GM19193 (cell line): ENCODE measurements around the gene EHD2.

ENCODE experiments used
- POLR2A ChIP-seq: IDR thresholded peaks from 4 replicates; pipeline ENCODE4 v1.6.1; 2011; ENCODE audit not compliant: insufficient read depth, insufficient read length; ENCODE audit errors: extremely low read depth

The EHD2 gene

GRCh38 chr19:47701717-47702552 is 11.3 kb upstream of the EHD2 start:
- TF ChIP-seq POLR2A, result no peak

DNA sequence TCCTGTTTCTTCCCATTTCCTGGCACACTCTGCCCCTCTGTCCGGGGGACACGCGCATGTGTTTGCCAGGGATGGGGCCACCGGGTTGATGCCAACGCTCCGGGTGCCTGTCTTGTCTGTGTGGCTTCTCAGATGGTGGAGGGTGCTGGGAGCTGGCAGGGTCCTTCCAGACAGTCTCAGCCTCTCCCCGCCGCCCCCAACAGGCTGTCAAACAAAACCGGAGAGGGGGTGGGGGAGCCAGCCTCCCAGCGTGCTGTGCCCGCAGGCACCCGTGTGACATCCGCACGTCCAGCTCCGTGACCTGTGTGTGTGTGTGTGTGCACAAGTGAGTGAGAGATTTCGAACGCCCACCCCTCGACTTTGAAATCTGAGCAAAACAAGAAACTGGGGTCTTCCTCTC is 10.6 kb upstream of the EHD2 start:
- TF ChIP-seq POLR2A, result no peak

GRCh38 chr19:47703301-47703700 is 9.9 kb upstream of the EHD2 start:
- no peak for TF ChIP-seq POLR2A

- TF ChIP-seq POLR2A, result no peak
Observed at GRCh38 chr19:47704024-47704423, 9.2 kb upstream of the EHD2 start.

DNA sequence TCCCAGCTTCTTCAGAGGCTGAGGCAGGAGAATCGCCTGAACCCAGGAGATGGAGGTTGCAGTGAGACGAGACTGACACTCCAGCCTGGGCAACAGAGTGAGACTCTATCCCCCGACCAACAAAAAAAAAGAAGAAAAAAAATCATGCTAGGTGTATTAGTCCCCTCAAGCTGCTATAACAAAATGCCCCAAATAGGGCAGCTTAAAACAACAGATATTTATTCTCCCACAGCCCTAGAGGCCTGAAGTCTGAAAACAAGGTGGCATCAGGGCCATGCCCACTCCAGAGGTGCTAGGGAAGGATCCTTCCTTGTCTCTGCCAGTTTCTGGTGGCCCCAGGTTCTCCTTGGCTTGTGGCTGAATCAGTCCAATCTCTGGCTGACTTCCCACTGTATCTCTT is 8.6 kb upstream of the EHD2 start:
- no peak for TF ChIP-seq POLR2A

GRCh38 chr19:47707135-47707925 is 5.9 kb upstream of the EHD2 start:
- TF ChIP-seq POLR2A, result no peak

DNA sequence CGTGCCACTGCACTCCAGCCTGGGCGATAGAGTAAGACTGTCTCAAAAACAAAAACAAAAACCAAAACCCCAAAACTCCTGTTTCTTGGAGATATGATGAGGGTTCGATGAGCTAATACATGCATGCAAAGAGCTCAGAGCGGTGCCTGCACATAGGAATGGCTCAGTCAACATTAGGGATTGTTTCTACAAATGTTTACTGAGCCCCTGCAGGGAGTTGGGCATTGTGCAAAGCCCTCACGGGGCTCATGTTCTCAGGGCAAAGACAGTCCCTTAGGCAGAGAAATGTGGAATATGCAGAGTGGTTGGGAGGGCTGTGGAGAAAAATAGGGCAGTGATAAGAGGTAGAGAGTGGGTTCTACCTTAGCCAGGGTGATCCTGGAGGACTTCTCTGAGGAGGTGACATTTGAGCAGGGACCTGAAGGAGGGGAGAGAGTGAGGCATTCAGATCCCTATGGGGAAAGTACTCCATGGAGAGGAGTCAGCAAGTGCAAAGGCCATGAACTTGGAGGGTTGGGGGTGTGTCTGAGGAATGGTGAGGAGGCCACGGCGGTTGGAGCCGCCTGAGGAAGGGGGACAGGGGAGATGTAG is 1.5 kb upstream of the EHD2 start:
- no peak for TF ChIP-seq POLR2A

DNA sequence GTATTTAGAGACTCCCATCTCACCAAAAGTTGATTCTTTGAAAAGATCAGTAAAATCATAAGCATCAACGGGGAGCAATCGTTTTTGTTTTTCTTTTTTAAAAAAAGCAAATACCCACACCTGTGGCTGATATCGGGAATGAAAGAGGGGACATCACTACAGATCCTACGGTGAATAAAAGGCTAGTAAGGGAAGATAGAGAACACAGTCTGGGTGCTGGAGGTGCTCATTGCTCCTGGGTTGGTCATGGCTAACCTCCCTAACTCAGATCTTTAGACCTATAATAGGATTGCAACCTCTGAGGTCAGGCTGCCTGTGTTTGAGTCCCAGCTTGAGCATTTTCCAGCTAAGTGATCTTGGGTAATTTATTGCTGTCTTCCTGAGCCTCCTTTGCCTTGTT is 1.1 kb downstream of the EHD2 start:
- no peak for TF ChIP-seq POLR2A

DNA sequence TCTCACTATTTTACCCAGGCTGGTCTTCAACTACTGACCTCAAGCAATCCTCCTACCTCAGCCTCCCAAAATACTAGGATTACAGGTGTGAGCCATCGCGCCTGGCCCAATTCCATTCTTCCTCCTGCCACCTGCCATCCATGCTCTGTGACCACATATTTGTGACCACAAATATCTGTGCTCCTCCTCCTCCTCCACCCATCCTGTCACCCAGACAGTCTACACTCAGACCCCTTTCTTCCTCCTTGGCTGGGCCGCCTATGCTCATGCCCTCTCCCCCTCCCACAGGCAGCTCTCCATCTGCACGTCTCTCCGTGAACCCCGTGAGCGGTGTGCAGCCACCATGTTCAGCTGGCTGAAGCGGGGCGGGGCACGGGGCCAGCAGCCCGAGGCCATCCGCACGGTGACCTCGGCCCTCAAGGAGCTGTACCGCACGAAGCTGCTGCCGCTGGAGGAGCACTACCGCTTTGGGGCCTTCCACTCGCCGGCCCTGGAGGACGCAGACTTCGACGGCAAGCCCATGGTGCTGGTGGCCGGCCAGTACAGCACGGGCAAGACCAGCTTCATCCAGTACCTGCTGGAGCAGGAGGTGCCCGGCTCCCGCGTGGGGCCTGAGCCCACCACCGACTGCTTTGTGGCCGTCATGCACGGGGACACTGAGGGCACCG is 3.2 kb downstream of the EHD2 start:
- TF ChIP-seq POLR2A, result no peak

GRCh38 chr19:47719047-47719859 is 6.0 kb downstream of the EHD2 start:
- TF ChIP-seq POLR2A, result no peak

DNA sequence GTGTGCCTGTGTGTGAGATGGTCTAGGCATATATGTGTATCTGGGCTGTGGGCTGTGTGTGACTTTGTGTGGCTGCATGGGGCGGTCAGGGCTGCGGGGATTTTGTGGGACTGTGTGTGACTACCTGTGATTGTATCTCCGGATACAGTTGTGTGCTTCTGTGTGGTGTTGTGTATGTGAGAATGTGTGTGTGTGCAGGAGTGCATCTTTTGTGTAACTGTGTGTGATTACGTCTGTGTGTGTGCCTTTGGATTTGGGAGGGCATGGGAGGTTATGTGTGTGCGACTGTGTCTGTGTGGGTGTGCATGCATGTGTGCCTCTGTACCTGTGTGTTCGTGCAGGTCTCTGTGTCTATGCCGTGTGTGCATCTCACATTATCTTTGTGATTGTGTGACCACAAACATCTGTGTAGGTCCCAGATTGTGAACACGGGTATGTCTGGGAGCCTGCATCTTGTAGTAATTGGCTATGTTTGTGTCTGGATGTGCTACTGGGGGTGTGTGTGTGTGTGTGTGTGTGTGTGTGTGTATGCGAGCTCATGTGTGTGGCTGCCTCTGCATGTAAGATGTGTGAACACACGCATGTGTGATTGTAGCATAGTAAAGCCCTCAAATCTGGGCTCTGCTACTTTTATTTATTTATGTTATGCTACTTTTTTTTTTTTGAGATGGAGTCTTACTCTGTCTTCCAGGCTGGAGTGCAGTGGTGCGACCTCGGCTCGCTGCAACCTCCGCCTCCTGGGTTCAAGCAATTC is 7.6 kb downstream of the EHD2 start:
- no peak for TF ChIP-seq POLR2A

DNA sequence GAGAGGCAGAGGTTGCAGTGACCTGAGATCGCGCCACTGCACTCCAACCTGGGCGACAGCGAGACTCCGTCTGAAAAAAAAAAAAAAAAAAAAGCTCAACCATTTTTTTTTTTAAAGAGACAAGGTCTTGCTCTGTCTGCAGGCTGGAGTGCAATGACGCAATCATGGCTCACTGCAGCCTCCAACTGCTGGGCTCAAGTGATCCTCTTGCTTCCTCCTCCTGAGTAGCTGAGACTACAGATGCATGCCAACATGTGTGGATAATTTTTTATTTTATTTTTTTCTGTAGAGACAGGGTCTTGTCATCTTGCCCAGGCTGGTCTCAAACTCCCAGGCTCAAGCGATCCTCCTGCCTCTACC is 10.3 kb downstream of the EHD2 start:
- no peak for TF ChIP-seq POLR2A

- TF ChIP-seq POLR2A, result no peak
Observed at GRCh38 chr19:47725759-47726401, 12.7 kb downstream of the EHD2 start.

GRCh38 chr19:47726467-47726866 is 13.2 kb downstream of the EHD2 start:
- no peak for TF ChIP-seq POLR2A

GRCh38 chr19:47729468-47729798 is 16.2 kb downstream of the EHD2 start:
- TF ChIP-seq POLR2A, result no peak
